T-helper 22 cell (primary cell): Measurements from ENCODE around the gene TPSD1.
"Not testable (repeated sequence)": the region's sequence is repeated elsewhere in the genome, so short reads cannot be mapped to it uniquely, and the experiment has no call there.

Source experiments
- DNase-seq: peaks from one replicate; pipeline ENCODE4 v3.0.0-alpha.2; 2020; ENCODE audit warnings: low read depth

The TPSD1 gene

GRCh38 chr16:1255276-1256122 is at the start of gene TPSD1:
TPSD1 (plus strand) TSS chr16:1256069; CDS start chr16:1256281, 212 bp downstream.
- DNase-seq = not testable (repeated sequence)

GRCh38 chr16:1206326-1206725 is 49.5 kb upstream of the TPSD1 start:
- no peak for DNase-seq

GRCh38 chr16:1206786-1207185 is 49.1 kb upstream of the TPSD1 start:
- no peak for DNase-seq

GRCh38 chr16:1208239-1208830 is 47.5 kb upstream of the TPSD1 start:
- DNase-seq = no peak

DNA sequence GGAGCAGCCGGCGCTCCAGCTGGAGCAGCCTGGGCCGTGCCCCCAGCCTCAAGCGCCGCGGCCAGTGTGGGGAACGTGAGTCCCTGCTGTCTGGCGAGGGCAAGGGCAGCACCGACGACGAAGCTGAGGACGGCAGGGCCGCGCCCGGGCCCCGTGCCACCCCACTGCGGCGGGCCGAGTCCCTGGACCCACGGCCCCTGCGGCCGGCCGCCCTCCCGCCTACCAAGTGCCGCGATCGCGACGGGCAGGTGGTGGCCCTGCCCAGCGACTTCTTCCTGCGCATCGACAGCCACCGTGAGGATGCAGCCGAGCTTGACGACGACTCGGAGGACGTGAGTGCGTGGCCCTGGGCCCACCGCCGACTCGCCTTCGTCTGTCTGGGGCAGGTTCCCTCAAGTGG is 46.8 kb upstream of the TPSD1 start:
- no peak for DNase-seq

- DNase-seq = no peak
Observed at GRCh38 chr16:1210461-1210860, 45.4 kb upstream of the TPSD1 start.

DNA sequence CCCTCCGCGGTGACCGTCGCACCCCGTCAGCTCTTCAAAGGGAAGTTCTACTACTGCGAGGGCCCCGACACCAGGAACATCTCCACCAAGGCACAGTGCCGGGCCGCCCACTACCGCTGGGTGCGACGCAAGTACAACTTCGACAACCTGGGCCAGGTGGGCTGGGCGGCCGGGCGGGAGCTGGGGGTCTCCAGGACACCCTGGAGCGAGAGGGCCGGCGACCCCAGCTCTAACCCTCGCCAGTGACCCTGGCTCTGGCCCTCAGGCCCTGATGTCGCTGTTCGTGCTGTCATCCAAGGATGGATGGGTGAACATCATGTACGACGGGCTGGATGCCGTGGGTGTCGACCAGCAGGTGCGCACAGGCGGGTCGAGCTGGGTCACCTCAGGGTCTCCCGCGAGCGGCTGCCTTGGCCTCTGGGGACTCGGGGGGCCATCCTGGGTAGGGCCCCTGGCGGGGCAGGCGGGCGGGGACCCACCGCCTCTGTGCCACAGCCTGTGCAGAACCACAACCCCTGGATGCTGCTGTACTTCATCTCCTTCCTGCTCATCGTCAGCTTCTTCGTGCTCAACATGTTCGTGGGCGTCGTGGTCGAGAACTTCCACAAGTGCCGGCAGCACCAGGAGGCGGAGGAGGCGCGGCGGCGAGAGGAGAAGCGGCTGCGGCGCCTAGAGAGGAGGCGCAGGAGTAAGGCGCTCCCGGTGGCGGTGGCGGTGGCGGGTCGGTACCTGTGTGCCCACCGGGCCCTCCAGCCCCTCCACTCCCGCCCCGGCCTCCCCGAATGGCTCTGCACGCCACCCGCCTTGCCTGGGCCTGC is 44.2 kb upstream of the TPSD1 start:
- DNase-seq = no peak

- no peak for DNase-seq
Observed at GRCh38 chr16:1212616-1213194, 43.2 kb upstream of the TPSD1 start.

DNA sequence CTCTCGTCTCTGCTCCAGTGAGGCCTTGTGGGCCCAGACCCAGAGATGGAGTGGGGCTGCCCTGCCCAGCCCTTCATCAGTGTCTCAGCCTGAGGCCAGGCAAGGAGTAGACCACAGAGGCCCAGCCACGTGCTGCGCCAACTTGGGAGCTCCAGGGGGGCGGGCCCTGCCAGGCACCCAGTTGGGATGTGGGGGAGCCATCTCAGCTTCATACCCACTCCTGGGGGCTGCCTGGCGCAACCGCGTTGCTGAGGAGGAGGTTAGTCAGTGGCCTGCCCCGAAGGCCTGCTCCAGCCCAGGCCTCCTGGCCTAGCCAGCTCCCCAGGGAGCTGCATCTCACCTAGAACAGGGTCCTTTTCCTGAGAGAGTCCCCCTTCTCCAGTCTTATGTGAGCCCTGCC is 42.6 kb upstream of the TPSD1 start:
- no peak for DNase-seq

DNA sequence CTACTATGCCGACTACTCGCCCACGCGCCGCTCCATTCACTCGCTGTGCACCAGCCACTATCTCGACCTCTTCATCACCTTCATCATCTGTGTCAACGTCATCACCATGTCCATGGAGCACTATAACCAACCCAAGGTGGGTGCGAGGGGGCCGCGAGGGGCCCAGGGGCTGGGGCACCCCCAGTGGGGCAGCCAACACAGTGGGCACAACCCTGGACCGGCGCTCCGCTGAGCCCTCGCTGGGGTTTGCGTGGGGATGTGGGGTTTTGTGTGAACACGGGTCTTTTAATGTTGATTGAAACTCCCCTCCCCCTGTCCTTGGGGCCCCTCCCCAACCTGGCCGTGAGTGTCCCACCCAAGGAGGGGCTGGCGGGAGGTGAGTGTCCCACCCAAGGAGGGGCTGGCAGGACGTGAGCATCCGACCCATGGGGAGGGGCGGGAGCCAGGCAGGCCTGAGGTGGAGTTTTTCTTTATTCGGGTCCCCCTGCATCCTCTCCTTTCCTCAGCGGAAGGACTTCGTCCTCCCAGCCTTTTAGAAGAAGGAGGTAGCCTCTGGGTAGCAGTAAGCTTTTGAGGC is 42.0 kb upstream of the TPSD1 start:
- DNase-seq = no peak

GRCh38 chr16:1214719-1215118 is 41.1 kb upstream of the TPSD1 start:
- DNase-seq = no peak

DNA sequence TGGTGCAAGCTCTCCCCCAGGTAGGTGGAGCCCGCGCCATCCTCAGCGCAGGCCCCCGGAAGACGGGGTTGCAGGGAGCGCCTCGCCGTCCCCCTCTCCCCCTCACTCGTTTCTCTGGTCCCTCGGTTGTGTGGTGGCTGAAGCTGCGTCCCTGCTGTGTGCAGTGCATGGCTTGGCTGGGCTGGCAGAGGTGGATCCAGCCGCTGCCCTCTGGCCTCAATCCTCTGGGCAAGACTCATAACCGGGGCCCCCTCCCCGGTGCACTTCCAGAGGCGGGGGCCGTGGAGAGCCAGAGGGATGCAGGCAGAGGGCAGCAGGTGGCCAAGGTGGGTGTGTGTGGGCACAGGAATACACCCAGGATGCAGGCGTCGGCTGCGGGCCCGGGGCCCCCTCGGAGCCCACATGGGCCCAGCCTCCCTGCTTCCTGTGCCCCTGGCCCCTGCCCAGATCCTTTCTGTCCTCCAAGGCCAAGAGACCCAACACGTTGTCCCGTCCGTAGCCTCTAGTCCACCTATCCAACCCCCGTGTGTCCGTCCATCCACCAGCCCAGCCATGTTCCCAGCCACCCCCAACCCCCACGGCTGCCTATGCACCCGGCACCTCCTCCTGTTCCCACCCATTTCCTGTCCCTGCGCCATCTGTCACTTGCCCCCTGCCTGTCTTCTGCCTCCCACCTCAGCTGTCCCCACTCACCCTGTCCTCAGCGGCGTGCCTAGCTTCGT is 40.1 kb upstream of the TPSD1 start:
- no peak for DNase-seq

- no peak for DNase-seq
Observed at GRCh38 chr16:1216296-1216619, 39.6 kb upstream of the TPSD1 start.

DNA sequence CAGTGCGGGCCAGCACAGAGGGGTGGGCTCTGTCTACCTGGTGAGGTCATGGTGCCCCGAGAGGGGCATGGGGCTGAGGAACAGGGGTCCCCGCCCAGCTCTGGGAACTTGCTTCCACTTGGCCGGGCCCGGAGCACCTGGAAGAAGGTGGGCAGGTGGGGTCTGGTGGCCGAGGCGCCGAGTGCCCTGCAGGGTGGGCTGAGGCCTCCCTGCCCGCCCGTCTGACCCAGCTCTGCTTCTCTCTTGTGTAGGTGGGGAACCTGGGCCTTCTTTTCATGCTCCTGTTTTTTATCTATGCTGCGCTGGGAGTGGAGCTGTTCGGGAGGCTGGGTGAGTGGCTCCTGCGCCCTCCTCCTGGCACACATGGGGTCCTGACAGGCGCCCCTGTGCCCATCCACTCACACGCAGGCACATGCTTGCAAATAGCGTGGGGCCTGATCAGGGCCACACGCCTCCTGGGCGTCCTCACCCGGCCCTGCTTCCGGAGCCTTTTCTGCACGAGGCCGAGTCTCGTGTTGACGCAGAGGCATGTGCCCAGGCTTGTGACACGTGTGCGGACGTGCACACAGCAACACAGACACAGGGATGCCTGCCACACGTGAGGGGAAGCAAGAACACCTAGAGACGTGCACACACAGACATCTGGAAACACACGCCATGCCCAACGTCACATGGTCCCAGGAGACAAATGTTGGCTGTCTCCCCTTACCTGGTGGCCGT is 39.0 kb upstream of the TPSD1 start:
- no peak for DNase-seq

GRCh38 chr16:1217526-1217925 is 38.3 kb upstream of the TPSD1 start:
- DNase-seq = no peak

DNA sequence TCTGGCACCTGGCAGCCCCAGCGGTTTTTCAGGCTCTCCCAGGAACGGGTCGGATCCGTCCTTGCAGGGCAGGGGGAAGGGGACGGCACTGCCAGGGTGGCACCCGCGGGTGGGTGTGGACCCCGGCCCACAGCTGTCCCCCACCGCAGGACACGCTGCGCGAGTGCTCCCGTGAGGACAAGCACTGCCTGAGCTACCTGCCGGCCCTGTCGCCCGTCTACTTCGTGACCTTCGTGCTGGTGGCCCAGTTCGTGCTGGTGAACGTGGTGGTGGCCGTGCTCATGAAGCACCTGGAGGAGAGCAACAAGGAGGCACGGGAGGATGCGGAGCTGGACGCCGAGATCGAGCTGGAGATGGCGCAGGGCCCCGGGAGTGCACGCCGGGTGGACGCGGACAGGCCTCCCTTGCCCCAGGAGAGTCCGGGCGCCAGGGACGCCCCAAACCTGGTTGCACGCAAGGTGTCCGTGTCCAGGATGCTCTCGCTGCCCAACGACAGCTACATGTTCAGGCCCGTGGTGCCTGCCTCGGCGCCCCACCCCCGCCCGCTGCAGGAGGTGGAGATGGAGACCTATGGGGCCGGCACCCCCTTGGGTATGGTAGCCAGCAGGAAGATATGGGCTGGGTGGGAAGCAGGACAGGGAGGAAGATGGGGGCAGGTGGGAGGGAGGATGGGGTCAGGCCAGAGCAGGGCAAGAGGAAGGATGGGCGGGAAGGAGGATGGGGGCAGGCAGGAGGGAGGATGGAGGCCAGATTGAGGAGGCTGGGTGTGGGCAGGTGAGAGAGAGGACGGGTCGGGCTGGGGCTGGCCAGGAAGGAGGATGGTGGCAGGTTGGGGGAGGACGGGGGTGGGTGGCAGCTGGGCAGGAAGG is 37.6 kb upstream of the TPSD1 start:
- no peak for DNase-seq

GRCh38 chr16:1218930-1219611 is 36.8 kb upstream of the TPSD1 start:
- no peak for DNase-seq

GRCh38 chr16:1220098-1220728 is 35.7 kb upstream of the TPSD1 start:
- DNase-seq = no peak
